ENCODE measurements around the gene C11orf52.
A peak's percentile ranks its signal among the peaks of the same experiment; 100 is the strongest.

The C11orf52 gene

GRCh38 chr11:111954154-111954553 is 35.4 kb downstream of the C11orf52 start:
- no peak for TF ChIP-seq CTCF (IDR thresholded peaks at IDR 0.05; ENCODE audit: control insufficient read depth, extremely low read depth, insufficient read depth)
- H3K4me3 ChIP-seq (ENCODE audit: low read depth, low read length), result no peak overlapping the region

GRCh38 chr11:111957663-111958444 is 39.1 kb downstream of the C11orf52 start:
- no peak overlapping the region for H3K4me3 ChIP-seq (ENCODE audit: low read depth, low read length)
- no peak for TF ChIP-seq CTCF (IDR thresholded peaks at IDR 0.05; ENCODE audit: control insufficient read depth, extremely low read depth, insufficient read depth)
- DNase-seq (ENCODE audit: low read depth), result no peak

More at GRCh38 chr11:111954154-111954553, 35.4 kb downstream of the C11orf52 start:
- no peak for DNase-seq (ENCODE audit: low read depth)

GRCh38 chr11:111960916-111961315 is 42.2 kb downstream of the C11orf52 start:
- peak; percentile 88 for DNase-seq (ENCODE audit: low read depth)
- TF ChIP-seq CTCF (IDR thresholded peaks at IDR 0.05; ENCODE audit: control insufficient read depth, extremely low read depth, insufficient read depth), result no peak
- no peak overlapping the region for H3K4me3 ChIP-seq (ENCODE audit: low read depth, low read length)

- H3K4me3 ChIP-seq (ENCODE audit: low read depth, low read length), result no peak overlapping the region
- no peak for TF ChIP-seq CTCF (IDR thresholded peaks at IDR 0.05; ENCODE audit: control insufficient read depth, extremely low read depth, insufficient read depth)
Observed at GRCh38 chr11:111961389-111962300, 42.9 kb downstream of the C11orf52 start.

GRCh38 chr11:111963931-111964340 is 45.2 kb downstream of the C11orf52 start:
- DNase-seq (ENCODE audit: low read depth), result no peak
- no peak overlapping the region for H3K4me3 ChIP-seq (ENCODE audit: low read depth, low read length)
- TF ChIP-seq CTCF (IDR thresholded peaks at IDR 0.05; ENCODE audit: control insufficient read depth, extremely low read depth, insufficient read depth), result no peak

More at GRCh38 chr11:111961389-111962300, 42.9 kb downstream of the C11orf52 start:
- DNase-seq (ENCODE audit: low read depth), result no peak

GRCh38 chr11:111966678-111967077 is 48.0 kb downstream of the C11orf52 start:
- DNase-seq (ENCODE audit: low read depth), result no peak
- no peak overlapping the region for H3K4me3 ChIP-seq (ENCODE audit: low read depth, low read length)
- TF ChIP-seq CTCF (IDR thresholded peaks at IDR 0.05; ENCODE audit: control insufficient read depth, extremely low read depth, insufficient read depth), result no peak
